Tibial nerve (tissue), 3 donors: ENCODE results near the gene UGT1A7.

Experiments used
- CTCF ChIP-seq, 5 experiments: fragments of 200-600 bp in 3 of 5; fragments of 450-650 bp in 2 of 5; sonication (generic) in 3 of 5; IDR thresholded peaks; one replicate each; pipeline ENCODE4 v1.5.1; 2016 to 2019; ENCODE audit warnings: antibody characterized with exemption in 5 of 5, mild to moderate bottlenecking in 3 of 5, moderate library complexity in 2 of 5
- POLR2A ChIP-seq, 2 donors: fragments of 450-650 bp; IDR thresholded peaks; one replicate each; pipeline ENCODE4 v1.6.1; 2017; ENCODE audit warnings: antibody characterized with exemption in 2 of 2, mild to moderate bottlenecking in 2 of 2, moderate library complexity in 2 of 2

GRCh38 chr2:233663911-233664310 is 17.8 kb upstream of the UGT1A7 start:
- TF ChIP-seq CTCF (IDR thresholded peaks at IDR 0.05) (no peak), POLR2A (IDR thresholded peaks at IDR 0.05) (no peak)
